Left renal pelvis (tissue), 4 donors: Measurements from ENCODE around the gene EXD1. TPM values are rescaled to one million over a fixed set of nuclear protein-coding genes. Genes with fewer than 3 reads are reported as not detected.
"Not testable (repeated sequence)": the region's sequence is repeated elsewhere in the genome, so short reads cannot be mapped to it uniquely, and the experiment has no call there.

Experiments used
- DNase-seq, 4 donors: peaks; one replicate each; pipeline ENCODE4 v3.0.0-alpha.2; 2013; ENCODE audit warnings: low read depth in 4 of 4, low spot score in 3 of 4
- polyA plus RNA-seq, 4 donors: library from polyadenylated mRNA; unstranded; fragments of 120-200 nt; gene quantifications; one replicate each; pipeline ENCODE4 v1.2.1, GENCODE V29; 2013; ENCODE audit not compliant: insufficient read length in 4 of 4

The EXD1 gene
- polyA plus RNA-seq: not detected

DNA sequence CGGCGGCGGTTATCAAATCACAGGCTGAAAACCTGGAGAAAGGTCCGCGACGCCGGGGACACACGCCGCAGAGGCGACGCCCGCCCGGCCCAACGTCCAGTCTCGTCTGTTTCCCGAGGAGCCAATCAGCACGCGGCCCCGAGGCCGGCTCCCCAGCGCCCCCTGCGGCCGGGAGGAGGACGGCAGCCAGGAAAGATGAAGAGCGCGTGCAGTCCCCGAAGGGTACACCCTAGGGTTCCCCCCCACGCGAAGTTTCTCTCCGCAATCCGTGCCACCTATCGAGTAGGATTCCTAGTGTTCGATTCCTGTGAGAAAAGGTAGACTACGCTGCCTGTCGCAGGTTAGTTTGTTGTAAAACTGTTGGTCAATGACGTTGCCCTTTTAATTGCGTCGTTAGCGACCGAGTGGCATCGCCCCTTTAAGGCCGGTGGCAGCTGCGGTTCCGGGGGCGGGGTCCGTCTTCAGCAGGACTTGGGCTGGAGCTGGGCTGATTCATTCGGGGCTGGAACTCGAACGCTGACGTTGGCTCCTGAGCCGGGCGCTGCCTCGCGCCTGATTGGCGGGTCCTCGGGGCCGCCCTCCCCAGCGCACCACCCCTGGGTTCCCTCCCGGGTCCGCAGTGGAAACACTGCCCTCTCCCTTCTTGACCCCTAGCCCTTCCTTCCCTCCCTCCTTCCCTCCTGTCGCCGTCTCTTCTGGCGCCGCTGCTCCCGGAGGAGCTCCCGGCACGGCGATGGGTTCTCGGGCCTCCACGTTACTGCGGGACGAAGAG lies at the start of gene EXD1, which contains the start of gene CHP1:
TSS of gene EXD1 (minus strand) at position 108 of the 772 bp plus-strand sequence. CDS start 4,182 bp downstream, outside the sequence.
TSS of gene CHP1 (plus strand) at position 619 of the 772 bp plus-strand sequence. CDS start at position 734, 115 bp downstream.
- peak; percentile 90 to 94 (median 92) for DNase-seq

DNA sequence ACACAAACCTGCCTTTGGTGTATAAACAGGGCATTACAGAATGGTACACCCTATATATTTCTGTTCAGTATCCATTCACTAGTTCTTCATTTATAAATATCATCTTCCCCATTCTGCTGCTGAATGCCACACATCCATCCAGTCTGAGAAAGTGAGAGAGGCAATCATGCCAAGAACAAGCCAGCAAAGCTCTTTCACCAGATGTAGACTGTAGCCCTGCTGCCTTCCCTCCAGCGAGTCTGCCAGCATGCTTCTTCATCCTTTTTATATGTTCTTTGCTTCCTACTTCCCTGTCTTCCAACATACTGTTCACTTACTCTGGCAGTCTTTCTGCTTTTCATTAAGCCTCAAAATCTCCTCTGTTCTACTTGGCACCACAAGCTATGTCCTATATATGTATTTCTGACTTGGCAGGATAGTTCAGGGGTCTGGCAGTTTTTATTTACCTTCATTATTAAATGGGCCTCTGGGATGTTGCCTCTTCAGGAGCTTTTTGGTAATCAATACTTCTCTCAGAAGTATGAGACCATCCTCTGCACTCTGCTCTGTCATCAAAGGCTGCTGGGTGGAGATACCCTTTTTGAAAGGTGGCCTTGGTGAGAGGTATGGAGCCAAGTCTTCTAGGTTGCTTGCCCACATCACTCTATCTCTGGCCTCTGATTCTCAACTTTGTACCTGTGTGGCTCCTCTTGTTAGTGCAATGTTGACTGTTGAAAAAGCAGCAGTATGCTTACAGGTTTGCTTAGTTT lies 49.2 kb upstream of the EXD1 start:
- no peak for DNase-seq

DNA sequence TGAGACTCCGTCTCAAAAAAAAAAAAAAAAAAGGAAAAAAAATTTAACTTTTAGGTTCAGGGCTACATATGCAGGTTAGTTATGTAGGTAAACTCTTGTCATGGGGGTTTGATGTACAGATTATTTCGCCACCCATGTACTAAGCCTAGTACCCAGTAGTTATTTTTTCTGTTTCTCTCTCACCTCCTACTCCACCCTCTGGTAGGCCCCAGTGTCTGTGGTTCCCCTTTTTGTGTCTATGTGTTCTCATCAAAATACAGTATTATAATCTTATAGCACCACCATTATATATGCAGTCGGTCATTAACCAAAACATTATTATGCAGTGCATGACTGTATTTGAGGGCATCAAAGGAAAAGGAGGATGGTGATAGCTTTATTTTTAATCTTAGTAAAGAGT lies 47.8 kb upstream of the EXD1 start:
- no peak for DNase-seq

GRCh38 chr15:41276831-41277230 lies 46.3 kb upstream of the EXD1 start:
- DNase-seq: no peak

DNA sequence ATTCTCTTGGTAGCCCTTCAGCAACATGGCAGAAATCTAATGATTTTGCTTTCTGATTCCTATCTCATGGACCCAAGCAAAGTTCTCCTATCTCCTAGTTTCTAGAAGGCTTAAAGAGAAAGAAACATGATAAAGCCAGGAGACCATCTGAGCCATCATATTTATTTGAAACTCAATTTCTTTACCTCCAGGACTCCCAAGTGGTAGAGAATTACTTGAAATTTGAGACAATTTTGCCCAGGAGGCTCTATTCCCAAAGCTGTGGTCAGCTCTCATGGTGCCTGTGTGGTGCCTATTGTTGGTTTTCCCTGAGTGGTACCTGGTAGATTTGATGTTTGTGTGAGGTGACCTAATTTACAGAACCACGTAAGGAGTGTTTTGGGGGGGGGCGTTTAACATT lies 39.3 kb upstream of the EXD1 start:
- DNase-seq: no peak

DNA sequence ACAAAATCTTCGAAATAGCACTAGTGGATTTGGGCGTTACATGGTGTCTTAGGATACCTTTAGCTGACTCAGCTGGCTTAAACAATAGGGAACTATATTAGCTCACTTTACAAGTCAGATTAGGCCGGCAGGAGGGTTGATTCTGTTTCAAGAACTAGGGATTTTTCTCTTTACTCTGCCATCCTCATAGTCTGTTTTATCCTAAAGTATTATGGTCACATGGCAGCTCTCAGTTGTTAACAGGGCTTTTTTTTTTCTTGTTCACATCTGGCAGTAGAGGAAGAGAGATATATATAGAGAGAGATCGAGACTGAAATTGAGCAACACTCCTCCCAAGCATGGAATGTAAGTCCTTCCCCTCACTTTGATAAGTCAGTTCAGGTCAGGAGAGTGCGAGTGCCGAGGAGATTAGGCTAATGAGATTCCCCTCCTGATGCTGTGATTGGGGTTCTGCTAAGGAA lies 33.4 kb upstream of the EXD1 start:
- no peak for DNase-seq

DNA sequence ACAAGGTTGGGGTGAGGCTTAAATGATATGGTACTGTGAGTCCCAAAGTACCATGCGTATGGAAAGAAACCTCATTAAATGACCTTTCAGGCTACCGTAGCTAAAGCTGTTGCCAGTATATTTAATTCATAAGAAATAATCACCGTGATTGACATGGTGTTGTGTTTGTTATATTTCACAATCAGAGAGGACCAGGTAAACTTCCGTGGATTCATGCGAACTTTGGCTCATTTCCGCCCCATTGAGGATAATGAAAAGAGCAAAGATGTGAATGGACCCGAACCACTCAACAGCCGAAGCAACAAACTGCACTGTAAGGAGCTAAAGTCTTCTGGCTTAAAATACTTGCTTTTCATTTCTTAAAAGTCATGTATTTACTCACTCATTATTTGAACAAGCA lies 32.0 kb upstream of the EXD1 start:
- DNase-seq: no peak

DNA sequence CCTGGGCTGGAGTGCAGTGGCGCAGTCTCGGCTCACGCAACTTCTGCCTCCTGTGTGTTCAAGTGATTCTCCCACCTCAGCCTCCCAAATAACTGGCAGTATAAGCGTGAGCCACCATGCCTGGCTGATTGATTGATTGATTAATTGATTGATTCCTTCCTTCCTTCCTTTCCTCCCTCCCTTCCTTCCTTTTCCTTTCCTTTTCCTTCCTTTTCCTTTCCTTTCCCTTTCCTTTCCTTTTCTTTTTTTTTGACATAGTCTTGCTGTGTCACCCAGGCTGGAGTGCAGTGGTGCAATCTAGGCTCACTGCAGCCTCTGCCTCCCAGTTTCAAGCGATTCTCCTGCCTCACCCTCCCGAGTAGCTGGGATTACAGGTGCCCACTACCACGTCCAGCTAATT lies 30.4 kb upstream of the EXD1 start:
- not testable (repeated sequence) for DNase-seq

- no peak for DNase-seq
These were observed 29.1 kb upstream of the EXD1 start for GRCh38 chr15:41259546-41260189.

DNA sequence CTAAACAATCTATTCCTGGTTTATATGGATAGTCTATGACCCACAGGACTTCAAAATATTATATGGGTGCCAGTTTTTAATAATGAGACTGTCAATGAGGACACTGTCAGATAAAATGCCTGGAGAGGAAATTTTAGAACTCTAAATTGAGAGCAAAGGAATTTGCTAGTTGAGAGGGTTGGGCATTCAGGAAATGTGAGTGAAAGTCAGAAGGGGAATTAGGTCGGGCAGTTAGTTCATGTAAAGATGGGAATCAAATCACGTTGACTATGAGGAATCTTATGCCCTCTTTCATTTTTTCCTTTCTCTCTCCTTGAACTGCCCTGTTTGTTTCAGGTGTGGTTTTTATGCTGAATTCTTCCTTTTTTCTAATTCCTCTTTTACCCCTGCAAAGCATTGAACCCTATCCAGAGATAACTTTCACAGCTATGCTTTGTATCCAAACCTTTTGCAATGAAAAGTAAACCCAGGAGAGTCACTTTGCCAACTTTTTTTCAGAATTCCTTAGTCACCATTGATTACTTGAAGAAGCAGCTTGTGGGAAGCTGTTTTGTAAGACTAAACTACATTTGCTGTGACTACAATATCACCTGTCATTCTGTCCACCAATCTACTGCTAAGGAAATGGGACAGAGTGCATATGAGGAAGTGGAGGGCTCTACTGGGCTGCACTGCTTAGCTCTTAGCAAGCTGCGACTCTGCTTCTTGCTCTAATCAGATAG lies 28.4 kb upstream of the EXD1 start:
- DNase-seq: no peak

- no peak for DNase-seq
These were observed 26.1 kb upstream of the EXD1 start for GRCh38 chr15:41256577-41257038.

DNA sequence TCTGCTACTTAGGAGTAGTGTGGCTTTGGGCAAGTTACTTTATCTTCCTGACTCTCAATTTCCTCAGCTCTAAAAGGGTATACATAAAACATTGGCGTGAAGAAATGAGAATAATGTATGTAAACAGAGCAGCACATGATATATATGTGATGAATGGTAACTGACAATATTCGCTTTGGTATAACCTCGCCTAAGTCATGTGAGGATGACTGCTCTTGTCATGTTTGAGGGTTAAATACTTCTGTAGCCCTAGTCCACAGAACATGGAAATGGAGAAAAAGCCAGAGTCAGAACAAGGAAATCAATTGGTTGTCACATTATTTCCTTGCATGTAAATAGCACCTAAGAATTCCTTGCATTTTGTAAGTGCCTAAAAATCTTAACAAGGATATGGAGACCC lies 25.5 kb upstream of the EXD1 start:
- no peak for DNase-seq

GRCh38 chr15:41254560-41254959 lies 24.0 kb upstream of the EXD1 start:
- DNase-seq: no peak

DNA sequence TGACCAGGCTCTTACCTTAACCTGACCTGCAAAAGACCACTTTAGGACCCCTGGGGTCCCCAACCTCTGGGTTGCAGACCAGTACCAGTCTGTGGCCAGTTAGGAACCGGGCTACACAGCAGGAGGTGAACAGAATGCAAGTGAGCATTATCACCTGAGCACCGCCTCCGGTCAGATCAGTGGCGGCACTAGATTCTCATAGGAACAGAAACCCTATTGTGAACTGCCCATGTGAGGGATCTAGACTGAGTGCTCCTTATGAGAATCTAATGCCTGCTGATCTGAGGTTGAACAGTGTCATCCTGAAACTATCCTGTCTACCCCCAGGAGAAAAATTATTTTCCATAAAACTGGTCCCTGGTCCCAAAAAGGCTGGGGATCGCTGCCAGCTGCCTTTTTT lies 20.9 kb upstream of the EXD1 start:
- no peak for DNase-seq

DNA sequence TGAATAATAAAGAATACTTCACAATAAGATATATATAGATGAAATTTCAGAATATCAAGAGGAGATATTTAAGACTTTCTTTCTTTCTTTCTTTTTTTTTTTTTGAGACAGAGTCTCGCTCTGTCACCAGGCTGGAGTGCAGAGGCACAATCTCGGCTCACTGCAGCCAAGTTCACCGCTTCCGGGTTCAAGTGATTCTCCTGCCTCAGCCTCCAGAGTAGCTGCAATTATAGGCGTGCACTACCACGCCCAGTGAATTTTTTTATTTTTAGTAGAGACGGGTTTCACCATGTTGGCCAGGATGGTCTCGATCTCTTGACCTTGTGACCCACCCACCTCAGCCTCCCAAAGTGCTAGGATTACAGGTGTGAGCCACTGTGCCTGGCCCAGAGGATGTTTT lies 20.2 kb upstream of the EXD1 start:
- not testable (repeated sequence) for DNase-seq

DNA sequence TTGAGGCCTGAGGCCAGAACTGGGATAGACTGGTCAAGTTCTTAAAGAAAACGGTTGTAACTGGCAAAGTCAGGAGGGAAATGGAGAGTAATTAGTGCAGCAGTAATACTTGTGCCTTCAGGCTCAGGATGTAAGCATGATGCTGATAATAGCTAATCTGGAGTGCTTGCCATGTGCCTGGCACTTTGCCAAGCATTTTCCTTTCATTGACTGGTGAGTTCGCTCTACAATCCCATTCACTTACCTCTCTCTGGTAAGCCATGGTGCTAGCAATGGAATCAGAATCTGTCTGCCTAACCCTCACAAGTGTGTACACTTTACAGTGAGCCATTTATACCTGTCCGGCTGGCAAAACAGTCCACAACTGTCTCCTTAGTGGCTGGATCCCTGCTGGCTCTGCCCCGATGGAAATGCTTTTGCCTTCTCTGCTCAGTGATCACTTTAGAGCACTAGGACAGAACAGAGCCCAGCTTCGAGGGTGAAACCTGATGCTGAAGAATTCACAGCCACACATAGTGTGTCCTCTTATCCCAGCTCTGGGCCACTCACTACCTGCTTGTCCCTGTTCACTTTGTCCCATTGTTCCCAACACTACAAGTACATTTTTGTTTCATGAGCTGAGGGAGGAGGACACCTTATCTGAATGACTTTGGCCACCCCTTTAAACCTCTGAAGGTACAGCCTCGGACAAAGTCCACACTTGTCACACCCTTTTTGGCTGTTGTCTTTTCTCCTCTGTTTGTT lies 10.8 kb upstream of the EXD1 start:
- DNase-seq: peak in 1 of 4 donors; percentile 27

GRCh38 chr15:41238100-41238499 lies 7.5 kb upstream of the EXD1 start:
- no peak for DNase-seq

- DNase-seq: no peak
These were observed 5.4 kb upstream of the EXD1 start for GRCh38 chr15:41235929-41236328.

DNA sequence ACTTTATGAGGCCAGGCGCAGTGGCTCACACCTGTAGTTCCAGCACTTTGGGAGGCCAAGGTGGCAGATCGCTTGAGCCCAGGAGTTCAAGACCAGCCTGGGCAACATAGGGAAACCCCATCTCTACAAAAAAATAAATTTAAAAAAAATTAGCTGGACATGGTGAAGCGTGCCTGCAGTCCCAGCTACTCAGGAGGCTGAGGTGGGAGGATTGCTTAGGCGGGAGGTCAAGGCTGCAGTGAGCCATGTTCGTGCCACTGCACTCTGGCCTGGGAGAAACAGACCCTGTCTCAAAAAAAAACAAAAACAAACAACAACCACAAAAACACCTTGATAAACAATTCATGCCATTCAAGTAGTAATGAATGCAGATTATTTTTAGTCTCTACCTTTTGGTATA lies 4.7 kb upstream of the EXD1 start:
- DNase-seq: not testable (repeated sequence)

DNA sequence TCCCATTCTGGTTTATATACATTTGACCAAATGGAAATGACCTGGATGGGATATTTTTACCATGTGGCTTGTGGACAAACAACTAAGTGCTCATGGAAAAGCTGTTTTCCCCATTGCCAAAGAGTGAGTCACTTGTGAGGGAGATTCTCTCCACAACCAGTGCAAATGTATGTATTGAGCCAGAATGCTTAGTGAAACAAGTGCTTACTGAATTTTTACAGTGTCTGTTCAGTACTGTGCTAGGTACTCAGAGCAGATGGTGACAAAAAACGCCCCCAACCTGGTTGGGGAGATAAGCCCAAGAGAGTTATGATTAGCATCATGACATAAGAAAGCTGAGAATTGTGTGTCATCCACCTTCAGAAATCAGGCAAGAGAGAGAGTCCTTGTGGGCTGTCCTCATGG lies 2.8 kb upstream of the EXD1 start:
- DNase-seq: no peak
